MM.1S (cell line): Measurements from ENCODE around the gene SEM1.

Source experiments
- EZH2 ChIP-seq: fragments of 300-600 bp; sonication (generic); optimal IDR thresholded peaks from 2 replicates; pipeline ENCODE3; 2017; ENCODE audit warnings: low read depth, mild to moderate bottlenecking, antibody characterized with exemption, low read length, mixed read lengths
- EZH2phosphoT487 ChIP-seq: fragments of 300-600 bp; sonication (generic); IDR thresholded peaks from 2 replicates; pipeline ENCODE4 v1.6.1; 2018; ENCODE audit warnings: antibody characterized with exemption, low read length
- TF ChIP-seq, protein P1 (sequence below): fragments of 300-600 bp; sonication (generic); IDR thresholded peaks from 2 replicates; pipeline ENCODE4 v1.5.1; 2016; ENCODE audit warnings: antibody characterized with exemption, low read length, mixed read lengths

DNA sequence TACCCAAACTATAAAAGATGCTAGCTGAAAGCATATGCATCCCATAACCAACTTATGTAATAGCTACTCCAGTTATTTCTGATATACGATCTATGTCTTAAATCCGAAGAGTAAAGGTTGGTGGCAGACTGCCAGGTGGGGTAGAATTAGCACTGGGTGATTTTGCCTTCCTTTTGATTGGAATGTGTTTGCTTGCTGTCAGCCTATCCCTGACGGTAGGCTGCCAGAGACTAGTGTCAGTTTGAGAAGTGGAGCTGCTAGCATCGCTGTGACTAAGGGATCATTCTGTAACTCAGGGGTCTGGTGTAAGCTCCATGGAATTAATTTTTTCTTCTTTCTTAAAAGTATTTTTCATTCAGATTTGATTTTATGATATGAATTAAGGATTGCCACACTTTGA lies 9.5 kb upstream of the SEM1 start:
- TF ChIP-seq, protein P1, sequence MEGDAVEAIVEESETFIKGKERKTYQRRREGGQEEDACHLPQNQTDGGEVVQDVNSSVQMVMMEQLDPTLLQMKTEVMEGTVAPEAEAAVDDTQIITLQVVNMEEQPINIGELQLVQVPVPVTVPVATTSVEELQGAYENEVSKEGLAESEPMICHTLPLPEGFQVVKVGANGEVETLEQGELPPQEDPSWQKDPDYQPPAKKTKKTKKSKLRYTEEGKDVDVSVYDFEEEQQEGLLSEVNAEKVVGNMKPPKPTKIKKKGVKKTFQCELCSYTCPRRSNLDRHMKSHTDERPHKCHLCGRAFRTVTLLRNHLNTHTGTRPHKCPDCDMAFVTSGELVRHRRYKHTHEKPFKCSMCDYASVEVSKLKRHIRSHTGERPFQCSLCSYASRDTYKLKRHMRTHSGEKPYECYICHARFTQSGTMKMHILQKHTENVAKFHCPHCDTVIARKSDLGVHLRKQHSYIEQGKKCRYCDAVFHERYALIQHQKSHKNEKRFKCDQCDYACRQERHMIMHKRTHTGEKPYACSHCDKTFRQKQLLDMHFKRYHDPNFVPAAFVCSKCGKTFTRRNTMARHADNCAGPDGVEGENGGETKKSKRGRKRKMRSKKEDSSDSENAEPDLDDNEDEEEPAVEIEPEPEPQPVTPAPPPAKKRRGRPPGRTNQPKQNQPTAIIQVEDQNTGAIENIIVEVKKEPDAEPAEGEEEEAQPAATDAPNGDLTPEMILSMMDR, result no peak
- no peak for TF ChIP-seq EZH2
- no peak for TF ChIP-seq EZH2phosphoT487
